ENCODE results near the gene GLG1. TPM values are rescaled to one million over a fixed set of nuclear protein-coding genes. Genes with fewer than 3 reads are reported as not detected.
"Not testable (repeated sequence)": the region's sequence is repeated elsewhere in the genome, so short reads cannot be mapped to it uniquely, and the experiment has no call there.

The GLG1 gene
- total and polyA plus RNA-seq, 4 donors, result 22.2 to 71.5 (median 47.9) TPM

DNA sequence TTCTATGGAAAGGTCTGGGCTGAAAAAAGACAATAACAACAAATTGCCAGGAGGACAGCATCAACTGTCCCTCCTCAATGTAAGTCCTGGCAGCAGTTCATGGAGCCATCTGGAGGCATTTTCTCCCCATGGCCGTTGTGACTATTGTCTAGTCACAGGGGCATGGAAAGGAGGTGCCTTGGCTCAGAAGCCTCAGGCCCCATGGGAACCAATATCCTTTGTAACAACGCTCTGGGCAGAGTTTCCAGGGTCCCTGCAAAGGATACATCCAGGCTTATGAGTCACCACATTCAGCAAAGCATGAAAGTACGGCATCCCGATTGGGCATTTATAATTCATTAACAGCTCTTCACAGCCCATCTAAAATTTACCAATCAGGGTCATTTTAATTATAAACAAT, 85.2 kb downstream of the GLG1 start:
- no peak overlapping the region for H3K4me3 ChIP-seq (ENCODE audit: low read depth in 1 of 3, low read length in 3 of 3)

GRCh38 chr16:74518934-74519333, 88.0 kb downstream of the GLG1 start:
- not testable (repeated sequence) for H3K4me3 ChIP-seq (ENCODE audit: low read depth in 1 of 3, low read length in 3 of 3); H3K4me1 ChIP-seq (ENCODE audit: control insufficient read depth in 4 of 4, insufficient read depth in 4 of 4, low read length in 3 of 4); H3K9me3 ChIP-seq (ENCODE audit: control insufficient read depth in 4 of 4, low read length in 3 of 4); H3K9ac ChIP-seq (ENCODE audit: low read depth in 1 of 2, low read length in 2 of 2); H3K27me3 ChIP-seq (ENCODE audit: control insufficient read depth in 4 of 4, insufficient read depth in 4 of 4, low read length in 3 of 4); H3K27ac ChIP-seq (ENCODE audit: low read depth in 1 of 2, low read length in 2 of 2); H3K36me3 ChIP-seq (ENCODE audit: control insufficient read depth in 4 of 4, insufficient read depth in 3 of 4, low read depth in 1 of 4, low read length in 3 of 4); DNase-seq (ENCODE audit: low spot score)
- 96% methylated on average over 1 of the region's 1 CpG for WGBS

More for the DNA sequence above, 85.2 kb downstream of the GLG1 start:
- Histone ChIP-seq H3K9me3 (ENCODE audit: control insufficient read depth in 4 of 4, low read length in 3 of 4) (peaks cover 0 to 2% (median 0%) of the 10 kb centered on the region in 4 donors), H3K36me3 (ENCODE audit: control insufficient read depth in 4 of 4, insufficient read depth in 3 of 4, low read depth in 1 of 4, low read length in 3 of 4) (peaks cover 0 to 8% (median 2%) of the 10 kb centered on the region in 4 donors), H3K4me1 (ENCODE audit: control insufficient read depth in 4 of 4, insufficient read depth in 4 of 4, low read length in 3 of 4) (no peaks in the 10 kb centered on the region), H3K27me3 (ENCODE audit: control insufficient read depth in 4 of 4, insufficient read depth in 4 of 4, low read length in 3 of 4) (no peaks in the 10 kb centered on the region), H3K9ac (ENCODE audit: low read depth in 1 of 2, low read length in 2 of 2) (no peak overlapping the region), H3K27ac (ENCODE audit: low read depth in 1 of 2, low read length in 2 of 2) (no peak overlapping the region)
- 89% methylated on average over 4 of the region's 4 CpGs for WGBS
- no peak for DNase-seq (ENCODE audit: low spot score)
- TF ChIP-seq FOXA2 (IDR thresholded peaks at IDR 0.05) (no peak), HNF4G (IDR thresholded peaks at IDR 0.05) (no peak), HNF4A (conservative IDR thresholded peaks at IDR 0.05) (no peak), NR2F2 (IDR thresholded peaks at IDR 0.05) (no peak), JUND (IDR thresholded peaks at IDR 0.05) (no peak), TAF1 (conservative IDR thresholded peaks at IDR 0.05) (no peak), YY1 (IDR thresholded peaks at IDR 0.05) (no peak), CTCF (IDR thresholded peaks at IDR 0.05; ENCODE audit: low read depth, low read length, missing input control) (no peak), RXRA (IDR thresholded peaks at IDR 0.05) (no peak), SP1 (IDR thresholded peaks at IDR 0.05) (no peak), ZBTB33 (IDR thresholded peaks at IDR 0.05) (no peak)
- TF ChIP-seq, protein P1, sequence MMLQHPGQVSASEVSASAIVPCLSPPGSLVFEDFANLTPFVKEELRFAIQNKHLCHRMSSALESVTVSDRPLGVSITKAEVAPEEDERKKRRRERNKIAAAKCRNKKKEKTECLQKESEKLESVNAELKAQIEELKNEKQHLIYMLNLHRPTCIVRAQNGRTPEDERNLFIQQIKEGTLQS (IDR thresholded peaks at IDR 0.05), result no peak
- TF ChIP-seq, protein P2, sequence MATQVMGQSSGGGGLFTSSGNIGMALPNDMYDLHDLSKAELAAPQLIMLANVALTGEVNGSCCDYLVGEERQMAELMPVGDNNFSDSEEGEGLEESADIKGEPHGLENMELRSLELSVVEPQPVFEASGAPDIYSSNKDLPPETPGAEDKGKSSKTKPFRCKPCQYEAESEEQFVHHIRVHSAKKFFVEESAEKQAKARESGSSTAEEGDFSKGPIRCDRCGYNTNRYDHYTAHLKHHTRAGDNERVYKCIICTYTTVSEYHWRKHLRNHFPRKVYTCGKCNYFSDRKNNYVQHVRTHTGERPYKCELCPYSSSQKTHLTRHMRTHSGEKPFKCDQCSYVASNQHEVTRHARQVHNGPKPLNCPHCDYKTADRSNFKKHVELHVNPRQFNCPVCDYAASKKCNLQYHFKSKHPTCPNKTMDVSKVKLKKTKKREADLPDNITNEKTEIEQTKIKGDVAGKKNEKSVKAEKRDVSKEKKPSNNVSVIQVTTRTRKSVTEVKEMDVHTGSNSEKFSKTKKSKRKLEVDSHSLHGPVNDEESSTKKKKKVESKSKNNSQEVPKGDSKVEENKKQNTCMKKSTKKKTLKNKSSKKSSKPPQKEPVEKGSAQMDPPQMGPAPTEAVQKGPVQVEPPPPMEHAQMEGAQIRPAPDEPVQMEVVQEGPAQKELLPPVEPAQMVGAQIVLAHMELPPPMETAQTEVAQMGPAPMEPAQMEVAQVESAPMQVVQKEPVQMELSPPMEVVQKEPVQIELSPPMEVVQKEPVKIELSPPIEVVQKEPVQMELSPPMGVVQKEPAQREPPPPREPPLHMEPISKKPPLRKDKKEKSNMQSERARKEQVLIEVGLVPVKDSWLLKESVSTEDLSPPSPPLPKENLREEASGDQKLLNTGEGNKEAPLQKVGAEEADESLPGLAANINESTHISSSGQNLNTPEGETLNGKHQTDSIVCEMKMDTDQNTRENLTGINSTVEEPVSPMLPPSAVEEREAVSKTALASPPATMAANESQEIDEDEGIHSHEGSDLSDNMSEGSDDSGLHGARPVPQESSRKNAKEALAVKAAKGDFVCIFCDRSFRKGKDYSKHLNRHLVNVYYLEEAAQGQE (IDR thresholded peaks at IDR 0.05), result no peak
